Astrocyte of the cerebellum (primary cell): Measurements from ENCODE around the gene PARN.
"Not testable (repeated sequence)": the region's sequence is repeated elsewhere in the genome, so short reads cannot be mapped to it uniquely, and the experiment has no call there.

Experiments used
- DNase-seq: peaks from one replicate; pipeline ENCODE4 v3.0.0-alpha.2; 2011; ENCODE audit warnings: low read depth
- H3K4me3 ChIP-seq: 2 replicates; pipeline ENCODE4 v1.5.1; 2011; ENCODE audit warnings: mild to moderate bottlenecking, low read depth, low read length, moderate library complexity
- CTCF ChIP-seq: IDR thresholded peaks from 2 replicates; pipeline ENCODE4 v1.5.1; 2012; ENCODE audit warnings: low read length, low read depth, moderate library complexity, mild to moderate bottlenecking; ENCODE audit errors: missing control alignments
- in situ Hi-C: cut with HindIII; loops from 2 replicates; pipeline ENCODE4 v1.10.0; 2017; ENCODE audit warnings: low sequenced_read_pairs

Gene PARN

GRCh38 chr16:14424595-14424994, 205.5 kb downstream of the PARN start:
- in situ Hi-C loops = no loop called here

GRCh38 chr16:14423344-14423743, 206.7 kb downstream of the PARN start:
- H3K4me3 ChIP-seq = no peak overlapping the region
- TF ChIP-seq CTCF = no peak
- DNase-seq = no peak
- in situ Hi-C loops = no loop called here

More at GRCh38 chr16:14424595-14424994, 205.5 kb downstream of the PARN start:
- H3K4me3 ChIP-seq = no peak overlapping the region
- DNase-seq = no peak
- TF ChIP-seq CTCF = no peak

GRCh38 chr16:14420721-14421488, 209.2 kb downstream of the PARN start:
- no peak for TF ChIP-seq CTCF
- no peak overlapping the region for H3K4me3 ChIP-seq
- no peak for DNase-seq
- in situ Hi-C loops = no loop called here

- DNase-seq, H3K4me3 ChIP-seq, in situ Hi-C loops: not testable (repeated sequence)
Measured at GRCh38 chr16:14420243-14420642, 209.8 kb downstream of the PARN start.

- DNase-seq = no peak
Measured at GRCh38 chr16:14419817-14420216, 210.2 kb downstream of the PARN start.

GRCh38 chr16:14418795-14419225, 211.2 kb downstream of the PARN start:
- no peak overlapping the region for H3K4me3 ChIP-seq
- DNase-seq = no peak
- in situ Hi-C loops = no loop called here
- no peak for TF ChIP-seq CTCF

More at GRCh38 chr16:14419817-14420216, 210.2 kb downstream of the PARN start:
- no peak overlapping the region for H3K4me3 ChIP-seq
- in situ Hi-C loops = no loop called here
- TF ChIP-seq CTCF = no peak

GRCh38 chr16:14416184-14416583, 213.9 kb downstream of the PARN start:
- in situ Hi-C loops = no loop called here
- TF ChIP-seq CTCF = no peak
- DNase-seq = no peak
- H3K4me3 ChIP-seq = no peak overlapping the region
